Nephron (organoid): ENCODE results near the gene SSUH2.

Experiments
- H3K27ac Mint-ChIP-seq, 3 experiments: 2 replicates each; pipeline ENCODE4 v1.8.0; 2020; ENCODE audit warnings: mixed read lengths in 3 of 3, mild to moderate bottlenecking in 2 of 3, moderate library complexity in 1 of 3
- H3K27me3 Mint-ChIP-seq: 2 replicates; pipeline ENCODE4 v1.8.0; 2021; ENCODE audit warnings: low read depth, mild to moderate bottlenecking, moderate library complexity, mixed read lengths
- H3K36me3 Mint-ChIP-seq: 2 replicates; pipeline ENCODE4 v1.8.0; 2020; ENCODE audit warnings: low read depth, mixed read lengths
- H3K4me1 Mint-ChIP-seq: 2 replicates; pipeline ENCODE4 v1.8.0; 2020; ENCODE audit warnings: mixed read lengths
- H3K4me3 Mint-ChIP-seq, 3 experiments: 2 replicates each; pipeline ENCODE4 v1.8.0; 2020; ENCODE audit warnings: mild to moderate bottlenecking in 3 of 3, mixed read lengths in 3 of 3, moderate library complexity in 2 of 3
- H3K9me3 Mint-ChIP-seq: 2 replicates; pipeline ENCODE4 v1.8.0; 2020; ENCODE audit warnings: mixed read lengths
- CTCF ChIP-seq, 3 experiments: fragments of 200-600 bp; sonication (generic); IDR thresholded peaks; one replicate each; pipeline ENCODE4 v1.5.0; 2021; ENCODE audit warnings: antibody characterized with exemption in 3 of 3; ENCODE audit not compliant: unreplicated experiment in 3 of 3

The SSUH2 gene

DNA sequence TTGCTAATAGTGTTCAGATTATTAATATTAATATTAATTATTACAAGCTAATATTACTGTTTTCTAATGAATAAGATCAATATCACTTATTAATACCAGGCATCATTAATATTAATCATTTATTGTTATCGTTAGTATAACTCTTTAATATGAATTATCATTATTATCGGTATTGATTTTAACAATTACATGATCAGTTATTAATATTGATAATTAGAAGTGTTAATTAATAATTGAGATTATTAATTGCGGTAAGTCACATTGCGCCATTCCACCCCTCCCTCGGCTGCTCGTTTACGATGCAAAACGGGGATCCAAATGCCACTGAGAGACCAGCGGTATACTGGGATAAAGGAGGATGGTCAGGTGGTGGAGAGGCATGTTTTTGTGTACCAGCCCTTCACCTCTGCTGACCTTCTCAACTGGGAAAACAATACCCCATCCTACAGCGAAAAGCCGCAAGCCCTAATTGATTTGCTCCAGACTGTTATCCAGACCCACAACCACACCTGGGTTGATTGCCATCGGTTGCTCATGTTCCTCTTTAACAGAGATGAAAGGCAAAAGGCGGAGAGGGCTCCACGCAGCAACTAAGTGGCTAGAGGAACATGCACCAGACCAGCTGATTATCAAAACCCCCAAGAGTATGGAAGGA is 28.6 kb upstream of the SSUH2 start:
- peaks cover 12% of the 10 kb centered on the region for H3K9me3 Mint-ChIP-seq
- no peak for TF ChIP-seq CTCF (IDR thresholded peaks at IDR 0.05; ENCODE audit: unreplicated experiment in 3 of 3)
- H3K27ac Mint-ChIP-seq: no peak overlapping the region
- no peaks in the 10 kb centered on the region for H3K36me3 Mint-ChIP-seq
- H3K27me3 Mint-ChIP-seq: peaks cover 7% of the 10 kb centered on the region
- peaks cover 10% of the 10 kb centered on the region for H3K4me1 Mint-ChIP-seq
- no peak overlapping the region for H3K4me3 Mint-ChIP-seq

GRCh38 chr3:8669019-8669418 is 24.4 kb upstream of the SSUH2 start:
- Mint-ChIP-seq H3K27ac (no peak overlapping the region), H3K27me3 (peaks cover 14% of the 10 kb centered on the region), H3K36me3 (no peaks in the 10 kb centered on the region), H3K4me3 (no peak overlapping the region), H3K9me3 (peaks cover 12% of the 10 kb centered on the region), H3K4me1 (peaks cover 18% of the 10 kb centered on the region)
- no peak for TF ChIP-seq CTCF (IDR thresholded peaks at IDR 0.05; ENCODE audit: unreplicated experiment in 3 of 3)

DNA sequence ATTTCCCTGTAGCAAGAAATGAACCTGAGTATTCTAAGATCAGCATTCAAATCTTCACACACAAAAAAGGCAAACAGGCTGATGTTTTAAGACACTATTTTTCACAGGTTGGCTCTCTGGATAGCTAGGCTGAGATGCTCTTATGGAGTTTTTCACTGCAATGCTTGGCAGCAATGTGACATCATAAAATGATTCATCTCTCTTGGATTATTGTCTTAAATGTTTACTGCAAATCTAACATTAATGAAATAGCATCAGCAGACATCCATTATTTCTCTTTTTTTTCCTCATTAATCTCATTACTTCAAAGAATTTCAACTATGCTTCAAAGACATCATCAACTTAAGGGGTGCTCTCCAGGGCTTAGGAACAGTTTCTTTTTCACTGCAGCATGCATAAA is 23.6 kb upstream of the SSUH2 start:
- Mint-ChIP-seq H3K27ac (peak overlapping the region in 2 of 3 experiments; percentile 19 to 36), H3K9me3 (peaks cover 12% of the 10 kb centered on the region), H3K36me3 (no peaks in the 10 kb centered on the region), H3K27me3 (peaks cover 14% of the 10 kb centered on the region), H3K4me3 (no peak overlapping the region), H3K4me1 (peaks cover 25% of the 10 kb centered on the region)
- TF ChIP-seq CTCF (IDR thresholded peaks at IDR 0.05; ENCODE audit: unreplicated experiment in 3 of 3): no peak

- TF ChIP-seq CTCF (IDR thresholded peaks at IDR 0.05; ENCODE audit: unreplicated experiment in 3 of 3): no peak
- Mint-ChIP-seq H3K27ac (no peak overlapping the region), H3K9me3 (peaks cover 12% of the 10 kb centered on the region), H3K27me3 (peaks cover 14% of the 10 kb centered on the region), H3K36me3 (no peaks in the 10 kb centered on the region), H3K4me3 (no peak overlapping the region), H3K4me1 (peaks cover 29% of the 10 kb centered on the region)
Measured at GRCh38 chr3:8667463-8668091, 23.0 kb upstream of the SSUH2 start.

DNA sequence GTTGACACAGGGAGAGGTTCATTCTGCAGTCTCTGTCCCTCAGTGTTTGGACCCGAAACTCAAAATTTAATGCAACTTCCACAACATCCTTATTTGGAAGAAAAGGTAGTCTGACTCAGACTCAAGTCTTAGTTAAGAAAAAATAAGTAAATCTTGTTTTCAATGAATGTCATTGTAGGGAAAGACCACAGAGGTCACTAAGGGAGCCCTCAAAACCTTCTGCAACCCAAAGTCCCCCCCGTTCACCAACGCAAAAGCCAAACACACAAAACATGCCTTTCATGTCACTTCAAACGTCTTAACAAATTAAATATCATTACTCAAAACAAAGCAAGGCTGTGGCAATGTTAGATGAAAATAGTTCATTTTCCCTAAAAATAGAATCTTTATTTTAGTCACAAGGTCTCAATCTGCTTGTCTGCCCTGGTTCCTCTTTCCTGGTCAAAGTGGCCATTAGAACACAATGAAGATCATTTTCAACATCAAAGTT is 20.9 kb upstream of the SSUH2 start:
- Mint-ChIP-seq H3K4me3 (no peak overlapping the region), H3K27ac (no peak overlapping the region)
- TF ChIP-seq CTCF (IDR thresholded peaks at IDR 0.05; ENCODE audit: unreplicated experiment in 3 of 3): no peak

More for the DNA sequence above, 20.9 kb upstream of the SSUH2 start:
- no peaks in the 10 kb centered on the region for H3K36me3 Mint-ChIP-seq
- peaks cover 14% of the 10 kb centered on the region for H3K27me3 Mint-ChIP-seq
- peaks cover 45% of the 10 kb centered on the region for H3K4me1 Mint-ChIP-seq
- H3K9me3 Mint-ChIP-seq: peaks cover 5% of the 10 kb centered on the region
